Thoracic aorta (tissue), 2 donors: Measurements from ENCODE around the gene CDH22. TPM values are rescaled to one million over a fixed set of nuclear protein-coding genes. Genes with fewer than 3 reads are reported as not detected.

Experiments used
- ATAC-seq: fragments of 150-250 bp; one replicate; pipeline ENCODE4 v1.8.0; 2017; ENCODE audit warnings: low read depth; ENCODE audit not compliant: insufficient number of reproducible peaks, low FRiP score
- DNase-seq: peaks from one replicate; pipeline ENCODE4 v3.0.0-alpha.2; 2020; ENCODE audit warnings: low spot score
- H3K27ac ChIP-seq, 2 donors: fragments of 200-600 bp; sonication (generic); 1 replicate in 1 of 2; 2 replicates in 1 of 2; pipeline ENCODE4 v1.5.1; 2016; ENCODE audit warnings: mild to moderate bottlenecking in 2 of 2, moderate library complexity in 2 of 2
- H3K27me3 ChIP-seq: fragments of 200-600 bp; sonication (generic); replicated peaks from 2 replicates; pipeline ENCODE4 v1.6.0; 2016; ENCODE audit warnings: mild to moderate bottlenecking; ENCODE audit not compliant: insufficient read depth
- H3K36me3 ChIP-seq: fragments of 200-600 bp; sonication (generic); one replicate; pipeline ENCODE4 v1.5.1; 2016
- H3K4me1 ChIP-seq, 2 donors: fragments of 200-600 bp; sonication (generic); 1 replicate in 1 of 2; 2 replicates in 1 of 2; pipeline versions ENCODE4 v1.5.1 to v1.6.0; 2016; ENCODE audit warnings: low read depth in 2 of 2, mild to moderate bottlenecking in 1 of 2; ENCODE audit not compliant: control insufficient read depth in 1 of 2
- H3K4me3 ChIP-seq: fragments of 200-600 bp; sonication (generic); 2 replicates; pipeline ENCODE4 v1.5.1; 2016; ENCODE audit warnings: mild to moderate bottlenecking
- H3K9me3 ChIP-seq: fragments of 200-600 bp; sonication (generic); 2 replicates; pipeline ENCODE4 v1.5.1; 2016
- CTCF ChIP-seq: fragments of 200-600 bp; sonication (generic); IDR thresholded peaks from one replicate; pipeline ENCODE4 v1.5.1; 2019; ENCODE audit warnings: antibody characterized with exemption
- total RNA-seq, 2 donors: library from RNA; depleted of rRNA; stranded (reverse); fragments of >200 nt; gene quantifications; one replicate each; pipeline versions ENCODE4 v1.1.0 to v1.2.3, GENCODE V29; 2016

The CDH22 gene
- total RNA-seq, 2 donors from 2014 or later, result not detected

DNA sequence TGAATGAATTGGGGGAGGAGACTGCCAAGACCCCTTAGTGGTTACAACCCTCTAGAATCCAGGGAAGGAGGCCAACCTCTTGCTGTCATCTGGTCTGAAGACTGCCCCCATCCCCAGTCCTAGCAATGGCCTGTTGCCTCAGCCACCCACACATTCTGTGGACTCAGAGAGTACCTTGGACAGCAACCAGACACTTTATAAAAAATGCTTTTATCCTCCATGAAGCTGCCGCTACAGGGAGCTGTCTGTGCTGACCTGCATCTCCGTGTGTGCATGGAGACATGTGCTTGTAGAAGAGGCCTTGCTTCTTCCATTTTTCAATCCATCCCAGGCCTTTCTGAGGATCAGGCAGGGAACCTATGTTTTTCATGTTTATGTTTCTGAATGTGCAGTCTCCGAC, 15.2 kb downstream of the CDH22 start:
- no peak for DNase-seq
- H3K27ac ChIP-seq, result no peak overlapping the region
- H3K36me3 ChIP-seq, result no peaks in the 10 kb centered on the region
- peaks cover 8% of the 10 kb centered on the region for H3K27me3 ChIP-seq
- no peak for ATAC-seq
- H3K4me3 ChIP-seq, result no peak overlapping the region
- H3K9me3 ChIP-seq, result no peaks in the 10 kb centered on the region
- no peak for TF ChIP-seq CTCF
- H3K4me1 ChIP-seq, result no peaks in the 10 kb centered on the region

DNA sequence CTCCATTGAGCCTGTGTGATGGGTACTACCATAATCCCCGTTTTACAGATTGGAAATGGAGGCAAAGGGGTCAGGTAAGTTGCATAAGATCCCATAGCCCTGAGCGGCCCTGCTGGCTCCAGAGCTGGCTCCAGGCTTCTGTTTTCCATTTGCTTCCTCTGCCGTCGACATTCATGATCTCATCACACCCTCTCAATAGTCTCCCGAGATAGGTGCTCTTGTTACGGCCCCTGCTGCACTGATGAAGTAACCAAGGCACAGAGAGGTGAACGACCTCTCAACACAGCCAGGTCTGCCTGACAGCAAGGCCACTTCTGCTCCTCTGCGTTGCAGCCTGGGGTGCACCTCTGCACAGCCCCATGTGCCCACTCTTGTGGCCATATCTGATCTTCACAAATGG, 16.9 kb downstream of the CDH22 start:
- Histone ChIP-seq H3K4me3 (no peak overlapping the region), H3K27ac (no peak overlapping the region), H3K36me3 (no peaks in the 10 kb centered on the region), H3K27me3 (peaks cover 8% of the 10 kb centered on the region), H3K4me1 (no peaks in the 10 kb centered on the region), H3K9me3 (no peaks in the 10 kb centered on the region)
- DNase-seq (no peak), ATAC-seq (no peak)
- TF ChIP-seq CTCF, result no peak

DNA sequence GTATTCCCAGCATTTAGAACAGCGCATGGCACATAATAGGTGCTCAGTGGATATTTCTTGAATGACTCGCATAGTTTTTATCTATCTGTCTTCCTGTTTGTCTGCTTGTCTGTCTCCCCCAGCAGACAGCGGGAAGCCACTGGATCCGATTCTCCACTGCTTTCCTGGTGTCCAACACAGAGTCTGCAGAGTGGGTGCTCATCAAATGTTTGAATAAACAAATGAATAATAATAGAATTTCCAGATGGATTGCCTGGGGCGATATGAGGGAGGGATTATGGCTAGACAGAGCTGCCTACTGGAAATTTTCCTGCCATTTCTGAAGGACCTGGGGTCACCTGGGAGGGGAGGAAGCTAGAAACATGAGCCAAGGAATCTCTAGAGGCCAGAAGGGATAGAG, 18.9 kb downstream of the CDH22 start:
- H3K9me3 ChIP-seq, result no peaks in the 10 kb centered on the region

DNA sequence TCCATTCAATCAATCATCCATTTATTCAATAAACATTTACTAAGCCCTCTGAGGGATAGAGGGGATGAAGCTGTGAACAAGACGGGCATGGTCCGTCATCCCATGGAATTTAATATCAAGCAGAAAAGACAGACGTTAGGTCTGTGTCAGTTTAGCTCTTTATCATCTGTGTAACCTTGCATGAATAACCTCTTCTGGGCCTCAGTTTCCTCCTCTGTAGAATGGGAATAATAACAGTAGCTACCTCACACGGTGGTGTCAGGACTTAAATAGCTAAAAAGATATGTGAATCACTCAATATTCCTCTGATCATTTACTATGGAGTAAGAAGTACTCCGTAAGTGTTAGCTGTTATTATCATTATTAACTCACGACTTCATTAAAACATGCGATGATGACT, 21.3 kb downstream of the CDH22 start:
- H3K36me3 ChIP-seq, result no peaks in the 10 kb centered on the region
- no peak for ATAC-seq
- H3K4me3 ChIP-seq, result no peak overlapping the region
- no peaks in the 10 kb centered on the region for H3K4me1 ChIP-seq
- no peak overlapping the region for H3K27ac ChIP-seq
- DNase-seq, result no peak
- no peak for TF ChIP-seq CTCF
- peaks cover 4% of the 10 kb centered on the region for H3K27me3 ChIP-seq
- H3K9me3 ChIP-seq, result no peaks in the 10 kb centered on the region

More for the DNA sequence above, 18.9 kb downstream of the CDH22 start:
- no peaks in the 10 kb centered on the region for H3K4me1 ChIP-seq
- no peak overlapping the region for H3K27ac ChIP-seq
- H3K36me3 ChIP-seq, result no peaks in the 10 kb centered on the region
- no peak for TF ChIP-seq CTCF
- peaks cover 8% of the 10 kb centered on the region for H3K27me3 ChIP-seq
- no peak overlapping the region for H3K4me3 ChIP-seq
- DNase-seq (no peak), ATAC-seq (no peak)

GRCh38 chr20:46286382-46286781, 21.9 kb downstream of the CDH22 start:
- Histone ChIP-seq H3K4me3 (no peak overlapping the region), H3K27me3 (no peaks in the 10 kb centered on the region), H3K9me3 (no peaks in the 10 kb centered on the region), H3K27ac (no peak overlapping the region), H3K36me3 (no peaks in the 10 kb centered on the region), H3K4me1 (no peaks in the 10 kb centered on the region)
- ATAC-seq (no peak), DNase-seq (no peak)
- TF ChIP-seq CTCF, result no peak
